Keratinocyte (primary cell): ENCODE measurements around the gene NOD2. TPM values are rescaled to one million over a fixed set of nuclear protein-coding genes. Genes with fewer than 3 reads are reported as not detected.

Source experiments
- DNase-seq: peaks from one replicate; pipeline ENCODE4 v3.0.0-alpha.2; 2011; ENCODE audit warnings: low read depth, missing footprints, low spot score
- FAIRE-seq: peaks from 2 replicates; lab custom pipeline; 2011; peaks lifted over from hg19 to GRCh38; lab: Jason Lieb, UNC
- H2AFZ ChIP-seq: 2 replicates; pipeline ENCODE4 v1.6.0; 2012; ENCODE audit warnings: low read length, control low read depth, inconsistent platforms; ENCODE audit not compliant: control insufficient read depth
- H3K27ac ChIP-seq: 2 replicates; pipeline ENCODE4 v1.5.1; 2011; ENCODE audit warnings: low read length; ENCODE audit not compliant: control insufficient read depth, insufficient read depth
- H3K27me3 ChIP-seq: 3 replicates; pipeline ENCODE4 v1.6.0; 2011; ENCODE audit warnings: low read length; ENCODE audit not compliant: control insufficient read depth, insufficient read depth; ENCODE audit errors: extremely low read depth
- H3K36me3 ChIP-seq, 2 experiments: 2 replicates in 1 of 2; 3 replicates in 1 of 2; pipeline ENCODE4 v1.5.1; 2011; ENCODE audit warnings: low read length in 2 of 2, mild to moderate bottlenecking in 1 of 2; ENCODE audit not compliant: control insufficient read depth in 2 of 2, insufficient read depth in 2 of 2; ENCODE audit errors: extremely low read depth in 1 of 2
- H3K4me1 ChIP-seq: 3 replicates; pipeline ENCODE4 v1.5.1; 2011; ENCODE audit warnings: low read length; ENCODE audit not compliant: control insufficient read depth, insufficient read depth; ENCODE audit errors: extremely low read depth
- H3K4me2 ChIP-seq: 3 replicates; pipeline ENCODE4 v1.6.0; 2011; ENCODE audit warnings: low read depth, low read length; ENCODE audit not compliant: control insufficient read depth, insufficient read depth; ENCODE audit errors: extremely low read depth
- H3K4me3 ChIP-seq, 3 experiments: fragments of 200-600 bp in 1 of 3; sonication (generic) in 1 of 3; 2 replicates in 2 of 3; 3 replicates in 1 of 3; pipeline ENCODE4 v1.5.1; 2011 to 2016; ENCODE audit warnings: low read length in 3 of 3, mild to moderate bottlenecking in 3 of 3, control low read depth in 2 of 3, inconsistent platforms in 1 of 3, low read depth in 1 of 3, mixed read lengths in 1 of 3, mixed run types in 1 of 3, moderate library complexity in 1 of 3; ENCODE audit not compliant: control insufficient read depth in 2 of 3, insufficient read depth in 2 of 3; ENCODE audit errors: extremely low read depth in 1 of 3
- H3K79me2 ChIP-seq: 2 replicates; pipeline ENCODE4 v1.6.0; 2012; ENCODE audit warnings: low read length; ENCODE audit not compliant: control insufficient read depth, insufficient read depth
- H3K9ac ChIP-seq: 3 replicates; pipeline ENCODE4 v1.6.0; 2011; ENCODE audit warnings: low read length; ENCODE audit not compliant: control insufficient read depth, insufficient read depth; ENCODE audit errors: extremely low read depth
- H3K9me1 ChIP-seq: 3 replicates; pipeline ENCODE4 v1.6.0; 2011; ENCODE audit warnings: low read length; ENCODE audit not compliant: control insufficient read depth, insufficient read depth; ENCODE audit errors: extremely low read depth
- H3K9me3 ChIP-seq: 2 replicates; pipeline ENCODE4 v1.5.1; 2012; ENCODE audit warnings: low read depth, low read length; ENCODE audit not compliant: control insufficient read depth
- H4K20me1 ChIP-seq: 3 replicates; pipeline ENCODE4 v1.6.0; 2011; ENCODE audit warnings: low read length; ENCODE audit not compliant: control insufficient read depth, insufficient read depth; ENCODE audit errors: extremely low read depth
- CTCF ChIP-seq, 3 experiments: IDR thresholded peaks in 1 of 3; conservative IDR thresholded peaks in 1 of 3; optimal IDR thresholded peaks in 1 of 3; 2 replicates in 2 of 3; 3 replicates in 1 of 3; pipeline versions ENCODE3 to v1.5.1; 2011; ENCODE audit warnings: low read length in 3 of 3, mild to moderate bottlenecking in 3 of 3, moderate library complexity in 2 of 3, control low read depth in 1 of 3, inconsistent platforms in 1 of 3; ENCODE audit not compliant: insufficient read depth in 2 of 3; ENCODE audit errors: extremely low read depth in 1 of 3
- EZH2 ChIP-seq: IDR thresholded peaks from one replicate; pipeline ENCODE4 v1.6.1; 2012; ENCODE audit warnings: inconsistent platforms, mild to moderate bottlenecking, low read length, moderate library complexity
- dilution Hi-C: fragments of 300-500 bp; cut with MboI; formaldehyde crosslinking; loops from one replicate; pipeline ENCODE4 v1.7.0; 2020; ENCODE audit warnings: low sequenced_read_pairs; ENCODE audit not compliant: extremely low pct_ligation_motif_present
- polyA plus RNA-seq, 5 experiments: library from polyadenylated mRNA; depleted of rRNA in 3 of 5; stranded (reverse) in 3 of 5; stranded (forward) in 1 of 5; unstranded in 1 of 5; fragments of >200 nt; gene quantifications; 1 replicate in 1 of 5; 2 replicates in 3 of 5; 3 replicates in 1 of 5; pipeline versions ENCODE4 v1.2.1 to v1.2.3, GENCODE V29; 2011 to 2012; ENCODE audit warnings: missing spikeins in 2 of 5, low read depth in 1 of 5, low replicate concordance in 1 of 5

Gene NOD2
- polyA plus RNA-seq, 1 donor (not counting 4 experiments of a cell fraction or from before 2014, with no cell fraction given), result 0.80 TPM

- dilution Hi-C loops, result no loop called here
These were observed 19.7 kb upstream of the NOD2 start for GRCh38 chr16:50673496-50674275.

GRCh38 chr16:50674831-50675230 is 18.6 kb upstream of the NOD2 start:
- H3K9me3 ChIP-seq, result peaks cover 9% of the 10 kb centered on the region
- no peak overlapping the region for H3K27ac ChIP-seq
- DNase-seq, result no peak
- no peaks in the 10 kb centered on the region for H4K20me1 ChIP-seq
- no peaks in the 10 kb centered on the region for H3K36me3 ChIP-seq
- H3K4me1 ChIP-seq, result no peaks in the 10 kb centered on the region
- H2AFZ ChIP-seq, result no peak overlapping the region
- no peaks in the 10 kb centered on the region for H3K27me3 ChIP-seq
- H3K4me3 ChIP-seq, result no peak overlapping the region
- H3K79me2 ChIP-seq, result no peaks in the 10 kb centered on the region
- H3K4me2 ChIP-seq, result no peak overlapping the region
- H3K9ac ChIP-seq, result no peak overlapping the region
- dilution Hi-C loops, result no loop called here
- no peaks in the 10 kb centered on the region for H3K9me1 ChIP-seq
- no peak for FAIRE-seq
- TF ChIP-seq EZH2 (no peak), CTCF (optimal IDR thresholded peaks at IDR 0.05 in 1 of 3, IDR thresholded peaks at IDR 0.05 in 1 of 3, conservative IDR thresholded peaks at IDR 0.05 in 1 of 3; ENCODE audit: extremely low read depth in 1 of 3, insufficient read depth in 2 of 3, low read length in 3 of 3) (no peak)

More at GRCh38 chr16:50673496-50674275, 19.7 kb upstream of the NOD2 start:
- no peak overlapping the region for H3K9ac ChIP-seq
- H3K27ac ChIP-seq, result no peak overlapping the region
- H3K79me2 ChIP-seq, result no peaks in the 10 kb centered on the region
- H3K4me3 ChIP-seq, result no peak overlapping the region
- no peak for FAIRE-seq
- no peak overlapping the region for H3K4me2 ChIP-seq
- peaks cover 9% of the 10 kb centered on the region for H3K9me3 ChIP-seq
- no peaks in the 10 kb centered on the region for H3K4me1 ChIP-seq
- H2AFZ ChIP-seq, result no peak overlapping the region
- TF ChIP-seq EZH2, result no peak
- no peak for TF ChIP-seq CTCF (optimal IDR thresholded peaks at IDR 0.05 in 1 of 3, IDR thresholded peaks at IDR 0.05 in 1 of 3, conservative IDR thresholded peaks at IDR 0.05 in 1 of 3; ENCODE audit: extremely low read depth in 1 of 3, insufficient read depth in 2 of 3, low read length in 3 of 3)
- no peaks in the 10 kb centered on the region for H3K27me3 ChIP-seq
- DNase-seq, result no peak
- H3K36me3 ChIP-seq, result no peaks in the 10 kb centered on the region
- H4K20me1 ChIP-seq, result no peaks in the 10 kb centered on the region
- no peaks in the 10 kb centered on the region for H3K9me1 ChIP-seq
